Esophagus muscularis mucosa (tissue), 4 donors: ENCODE data around the gene TFPI.

Source experiments
- EP300 ChIP-seq: sonication (generic); formaldehyde crosslinking; IDR thresholded peaks from one replicate; pipeline ENCODE4 v1.6.1; 2017; ENCODE audit warnings: antibody characterized with exemption
- POLR2A ChIP-seq: fragments of 450-650 bp; IDR thresholded peaks from one replicate; pipeline ENCODE4 v1.6.1; 2017; ENCODE audit warnings: antibody characterized with exemption, moderate library complexity, mild to moderate bottlenecking, low read depth
- TF ChIP-seq, protein P1 (sequence below), 3 experiments: fragments of 200-600 bp in 2 of 3; fragments of 450-650 bp in 1 of 3; sonication (generic) in 2 of 3; IDR thresholded peaks; one replicate each; pipeline ENCODE4 v1.5.1; 2017 to 2019; ENCODE audit warnings: antibody characterized with exemption in 3 of 3, mild to moderate bottlenecking in 2 of 3, moderate library complexity in 1 of 3

- no peak for TF ChIP-seq POLR2A
- TF ChIP-seq, protein P1, sequence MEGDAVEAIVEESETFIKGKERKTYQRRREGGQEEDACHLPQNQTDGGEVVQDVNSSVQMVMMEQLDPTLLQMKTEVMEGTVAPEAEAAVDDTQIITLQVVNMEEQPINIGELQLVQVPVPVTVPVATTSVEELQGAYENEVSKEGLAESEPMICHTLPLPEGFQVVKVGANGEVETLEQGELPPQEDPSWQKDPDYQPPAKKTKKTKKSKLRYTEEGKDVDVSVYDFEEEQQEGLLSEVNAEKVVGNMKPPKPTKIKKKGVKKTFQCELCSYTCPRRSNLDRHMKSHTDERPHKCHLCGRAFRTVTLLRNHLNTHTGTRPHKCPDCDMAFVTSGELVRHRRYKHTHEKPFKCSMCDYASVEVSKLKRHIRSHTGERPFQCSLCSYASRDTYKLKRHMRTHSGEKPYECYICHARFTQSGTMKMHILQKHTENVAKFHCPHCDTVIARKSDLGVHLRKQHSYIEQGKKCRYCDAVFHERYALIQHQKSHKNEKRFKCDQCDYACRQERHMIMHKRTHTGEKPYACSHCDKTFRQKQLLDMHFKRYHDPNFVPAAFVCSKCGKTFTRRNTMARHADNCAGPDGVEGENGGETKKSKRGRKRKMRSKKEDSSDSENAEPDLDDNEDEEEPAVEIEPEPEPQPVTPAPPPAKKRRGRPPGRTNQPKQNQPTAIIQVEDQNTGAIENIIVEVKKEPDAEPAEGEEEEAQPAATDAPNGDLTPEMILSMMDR (IDR thresholded peaks at IDR 0.05) = no peak
- TF ChIP-seq EP300 = no peak
Observed at GRCh38 chr2:187574969-187575750, 20.9 kb upstream of the TFPI start.
